GM10847 (cell line): ENCODE results near the gene LSR.

Experiments used
- POLR2A ChIP-seq: IDR thresholded peaks from 2 replicates; pipeline ENCODE4 v1.6.1; 2011; ENCODE audit not compliant: insufficient read length; ENCODE audit errors: extremely low read depth

Gene LSR

DNA sequence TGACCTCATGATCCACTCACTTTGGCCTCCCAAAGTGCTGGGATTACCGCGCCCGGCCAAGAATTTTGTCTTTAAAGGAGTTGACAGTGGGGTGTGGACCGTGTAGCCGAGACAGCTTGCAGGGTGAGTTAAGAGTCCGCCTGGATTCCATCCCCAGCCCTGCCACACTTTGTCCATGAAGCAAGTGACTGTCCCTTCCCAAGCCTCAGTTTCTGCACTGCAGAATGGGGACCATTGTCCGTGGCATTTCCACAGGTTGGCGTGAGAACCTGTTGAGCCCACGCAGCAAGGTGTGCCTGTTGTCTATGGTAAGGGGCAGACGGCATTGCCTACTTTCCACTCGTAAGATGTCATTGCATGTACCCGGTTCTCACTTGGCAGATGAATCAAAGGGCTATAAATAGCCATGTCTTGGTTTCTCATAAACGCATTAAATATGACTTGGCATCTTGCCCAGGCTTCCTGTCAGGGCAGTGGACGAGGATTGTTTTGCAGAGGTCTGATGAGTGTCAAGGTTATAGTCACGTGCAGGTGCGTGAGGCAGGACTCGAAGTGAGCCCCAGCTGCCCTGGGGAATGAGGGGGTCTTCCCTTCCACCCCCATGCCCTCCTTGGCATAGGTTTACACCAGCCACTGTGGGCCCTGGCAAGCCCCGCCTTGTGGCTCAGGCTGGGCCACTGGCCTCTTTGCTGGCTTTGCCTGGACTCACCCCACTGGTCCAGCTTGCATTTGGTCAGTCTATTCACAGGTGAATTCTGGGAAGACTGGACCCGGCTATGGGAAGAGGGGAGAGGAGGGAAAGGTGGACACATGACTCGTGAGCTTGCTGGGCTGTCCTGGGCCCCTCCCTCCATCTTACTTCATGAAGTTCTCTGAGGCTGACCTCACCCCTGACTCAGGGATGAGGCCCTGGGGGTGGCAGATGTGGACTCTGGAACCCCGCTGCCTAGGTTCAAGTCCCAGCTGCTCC is 34.9 kb upstream of the LSR start:
- no peak for TF ChIP-seq POLR2A

DNA sequence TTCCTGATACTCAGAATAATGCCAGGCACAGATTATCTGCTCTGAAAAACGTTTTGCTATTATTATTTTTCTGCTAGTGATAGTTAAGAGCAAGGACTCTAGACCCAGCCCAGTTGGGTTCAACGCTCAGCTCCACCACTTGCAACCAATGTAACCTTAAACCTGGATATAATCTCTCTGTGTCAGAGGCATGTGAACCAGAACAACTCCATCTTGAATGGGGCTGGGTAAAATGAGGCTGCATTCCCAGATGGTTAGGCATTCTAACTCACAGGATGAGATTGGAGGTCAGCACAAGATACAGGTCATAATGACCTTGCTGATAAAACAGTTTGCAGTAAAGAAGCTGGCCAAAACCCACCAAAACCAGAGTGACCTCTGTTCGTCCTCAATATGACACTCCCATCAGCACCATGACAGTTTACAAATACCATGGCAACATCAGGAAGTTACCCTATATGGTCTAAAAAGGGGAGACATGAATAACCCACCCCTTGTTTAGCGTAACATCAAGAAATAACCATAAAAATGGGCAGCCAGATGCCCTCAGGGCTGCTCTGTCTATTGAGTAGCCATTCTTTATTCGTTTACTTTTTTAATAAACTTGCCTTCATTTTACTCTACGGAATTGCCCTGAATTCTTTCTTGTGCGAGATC is 33.9 kb upstream of the LSR start:
- TF ChIP-seq POLR2A: no peak

DNA sequence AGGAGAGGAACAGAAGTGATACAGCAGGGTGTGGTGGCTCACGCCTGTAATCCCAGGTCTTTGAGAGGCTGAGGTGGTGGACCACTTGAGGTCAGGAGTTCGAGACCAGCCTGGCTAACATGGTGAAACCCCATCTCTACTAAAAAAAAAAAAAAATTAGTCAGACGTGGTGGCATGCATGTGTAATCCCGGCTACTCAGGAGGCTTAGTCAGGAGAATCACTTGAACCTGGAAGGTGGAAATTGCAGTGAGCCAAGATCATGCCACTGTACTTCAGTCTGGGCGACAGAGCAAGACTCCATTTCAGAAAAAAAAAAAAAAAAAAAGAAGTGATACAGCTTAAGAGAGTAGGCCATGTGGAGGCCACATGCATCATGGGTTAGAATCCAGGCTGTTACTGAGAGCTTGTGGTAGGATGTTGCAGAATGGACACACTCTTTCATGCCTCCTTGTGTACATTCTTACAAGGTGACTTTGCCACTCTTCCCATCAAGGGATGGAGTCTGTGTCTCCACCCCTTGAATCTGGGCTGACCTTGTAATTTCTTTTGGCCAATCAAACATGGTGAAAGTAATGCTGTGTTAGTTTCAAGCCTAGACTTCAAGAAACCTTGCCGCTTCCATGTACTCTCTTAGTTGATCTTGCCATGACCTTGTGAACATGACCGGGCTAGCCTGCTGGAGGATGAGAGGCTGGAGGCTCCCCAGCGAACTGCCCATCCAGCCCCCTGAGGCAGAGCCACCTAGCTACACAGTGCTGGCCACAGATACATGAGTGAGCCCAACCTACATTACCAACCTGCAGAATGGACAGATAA is 32.6 kb upstream of the LSR start:
- no peak for TF ChIP-seq POLR2A

DNA sequence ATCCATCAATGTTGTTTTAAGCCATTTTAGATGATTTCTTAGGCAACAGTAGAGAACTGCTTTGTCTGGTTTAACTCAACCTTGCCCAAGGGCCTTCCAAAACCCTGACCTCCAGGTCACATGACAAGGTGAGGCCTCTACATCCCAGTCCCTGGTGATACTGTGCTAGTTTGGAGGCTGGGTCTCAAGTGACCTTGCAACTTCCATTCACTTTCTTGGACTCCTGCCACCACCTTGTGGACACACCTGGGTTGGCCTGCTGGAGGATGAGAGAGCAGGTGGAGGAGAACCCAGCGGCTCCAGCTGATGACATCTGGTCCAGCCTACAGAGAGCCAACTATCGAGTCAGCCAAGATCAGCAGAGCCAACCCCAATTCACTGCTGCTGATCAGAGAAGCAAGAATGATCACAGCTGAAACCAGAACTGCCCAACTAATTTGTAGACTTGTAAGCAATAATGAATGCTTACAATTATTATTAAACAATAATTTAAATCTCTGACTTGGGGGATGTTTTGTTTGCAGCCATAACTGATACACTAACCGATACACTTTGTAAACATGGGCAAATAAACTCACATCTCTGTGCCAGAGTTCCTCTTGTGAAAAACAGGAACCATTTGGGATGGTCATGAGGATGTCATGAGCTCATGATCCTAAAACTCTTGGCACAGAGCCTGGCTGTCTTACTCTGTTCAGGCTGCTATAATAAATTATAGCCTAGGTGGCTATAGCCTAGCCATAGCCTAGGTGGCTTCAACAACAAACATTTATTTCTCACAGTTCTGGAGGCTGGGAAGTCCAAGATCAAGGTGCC is 31.8 kb upstream of the LSR start:
- TF ChIP-seq POLR2A: no peak

DNA sequence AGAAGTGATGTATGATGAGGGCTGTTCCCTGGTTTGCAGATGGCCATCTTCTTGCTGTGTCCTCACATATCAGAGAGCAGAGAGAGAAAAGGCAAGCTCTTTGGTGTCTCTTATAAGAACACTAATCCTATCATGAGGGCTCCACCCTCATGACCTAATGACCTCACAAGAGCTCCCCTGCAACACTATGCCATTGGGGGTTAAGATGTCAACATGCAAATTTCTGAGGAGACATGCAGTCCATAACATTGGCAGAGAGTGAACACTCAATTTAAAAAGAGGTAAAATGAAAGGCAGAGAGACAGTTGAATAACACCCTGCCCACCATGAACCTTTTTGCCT is 31.2 kb upstream of the LSR start:
- no peak for TF ChIP-seq POLR2A

DNA sequence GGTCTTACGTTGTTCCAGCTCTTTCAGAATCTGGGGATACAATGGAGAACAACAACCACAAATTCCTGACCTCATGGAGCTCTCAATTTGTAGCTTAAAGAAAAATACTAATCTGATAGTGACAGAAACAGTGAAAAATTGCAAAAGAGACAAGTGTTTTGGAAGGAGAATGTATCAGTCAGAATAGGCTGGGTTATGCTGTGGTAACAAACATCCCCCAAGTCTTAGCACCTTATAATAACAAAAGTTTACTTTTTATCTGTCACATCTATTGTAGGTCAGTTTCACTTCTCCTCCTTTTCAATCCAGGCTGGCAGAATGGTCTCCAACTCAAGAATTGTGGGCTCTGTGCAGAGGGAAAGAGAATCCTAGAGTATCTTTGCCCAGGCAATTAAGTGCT is 29.8 kb upstream of the LSR start:
- TF ChIP-seq POLR2A: no peak

DNA sequence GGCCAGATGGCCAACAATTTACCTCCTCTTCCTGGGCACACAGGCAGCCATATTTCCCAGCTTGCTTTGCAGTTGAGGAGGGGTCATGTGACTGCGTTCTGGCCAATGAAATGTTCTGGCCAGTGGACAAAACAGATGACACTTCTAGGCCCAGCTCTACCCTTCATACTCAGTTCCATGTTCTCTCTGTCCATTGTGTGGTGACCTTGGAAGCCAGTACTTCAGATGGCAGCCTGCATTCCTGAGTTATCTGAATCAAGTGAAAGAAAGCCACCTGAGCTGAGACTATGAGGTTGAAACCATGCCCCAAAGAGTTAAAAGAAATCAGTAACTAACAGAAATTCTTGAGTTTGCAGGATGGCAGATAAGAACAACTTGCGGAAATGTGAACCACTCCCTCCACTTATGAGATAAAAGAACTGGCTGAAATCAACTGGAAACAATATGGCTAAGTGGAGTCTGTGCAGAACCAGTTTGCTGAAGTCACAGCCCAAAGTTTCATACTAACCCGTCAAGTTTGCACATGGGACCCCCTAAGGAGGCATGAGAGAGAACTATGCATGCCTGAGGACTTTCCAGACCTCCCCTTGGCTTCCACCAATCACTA is 28.4 kb upstream of the LSR start:
- no peak for TF ChIP-seq POLR2A

DNA sequence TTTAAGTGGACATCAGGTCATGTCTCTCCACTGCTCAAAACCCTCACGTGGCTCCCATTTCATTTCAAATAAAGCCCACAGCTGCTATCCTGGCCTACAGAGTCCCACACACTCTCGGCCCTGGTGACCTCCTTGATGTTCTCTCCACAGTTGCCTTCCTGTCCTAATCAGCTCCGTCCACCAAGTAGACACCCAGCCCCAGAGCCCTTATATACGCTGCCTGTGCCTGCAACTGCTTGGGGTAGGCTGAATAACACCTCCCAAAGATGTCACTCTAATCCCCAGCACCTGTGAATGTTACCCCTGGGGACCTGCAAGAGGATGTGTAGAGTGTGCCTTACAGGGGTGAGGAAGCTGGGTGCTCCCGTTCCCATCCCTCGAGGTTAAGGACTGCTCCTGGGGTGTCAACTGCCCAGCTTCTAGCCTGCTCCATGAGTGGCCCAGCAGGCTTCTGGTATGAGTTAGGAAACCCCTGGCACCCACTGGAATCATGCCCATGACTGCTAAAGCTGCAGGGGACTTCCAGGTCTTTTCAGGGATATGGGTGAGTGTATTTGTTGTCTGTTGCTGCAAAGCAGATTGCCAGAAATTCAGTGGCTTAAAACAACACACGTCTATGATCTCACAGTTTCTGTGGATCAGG is 26.3 kb upstream of the LSR start:
- TF ChIP-seq POLR2A: no peak

DNA sequence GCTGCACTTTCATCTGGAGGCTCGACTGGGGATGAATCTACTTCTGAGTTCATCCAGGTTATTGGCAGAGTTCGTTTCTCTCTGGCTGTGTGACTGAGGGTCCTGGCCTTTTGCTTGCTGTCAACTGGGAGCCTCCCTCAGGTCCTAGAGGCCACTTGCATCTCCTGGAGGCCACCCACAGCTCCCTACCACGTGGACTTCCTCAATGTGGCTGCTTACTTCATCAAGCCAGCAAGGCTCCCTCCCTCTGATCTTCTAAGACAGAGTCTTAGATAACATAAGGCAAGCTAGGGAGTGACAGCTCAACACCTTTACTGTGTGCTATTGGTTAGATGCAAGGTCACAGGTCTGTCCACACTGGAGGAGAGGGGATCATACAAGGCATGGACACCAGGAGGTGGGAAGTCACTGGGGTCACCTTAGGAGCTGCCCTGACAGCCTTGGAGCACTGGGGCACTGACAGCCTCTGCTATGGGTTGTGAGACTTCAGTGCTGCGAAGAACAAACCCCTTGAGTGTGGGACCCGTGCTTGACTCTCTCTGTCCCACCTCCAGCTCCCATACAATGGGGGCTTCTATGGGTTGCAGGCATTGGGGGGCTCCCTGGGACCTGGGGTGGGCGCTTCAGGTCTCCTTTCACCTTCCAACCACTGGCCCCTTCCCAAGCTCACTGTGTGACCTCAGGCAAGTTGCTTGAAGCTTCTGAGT is 25.6 kb upstream of the LSR start:
- TF ChIP-seq POLR2A: no peak

DNA sequence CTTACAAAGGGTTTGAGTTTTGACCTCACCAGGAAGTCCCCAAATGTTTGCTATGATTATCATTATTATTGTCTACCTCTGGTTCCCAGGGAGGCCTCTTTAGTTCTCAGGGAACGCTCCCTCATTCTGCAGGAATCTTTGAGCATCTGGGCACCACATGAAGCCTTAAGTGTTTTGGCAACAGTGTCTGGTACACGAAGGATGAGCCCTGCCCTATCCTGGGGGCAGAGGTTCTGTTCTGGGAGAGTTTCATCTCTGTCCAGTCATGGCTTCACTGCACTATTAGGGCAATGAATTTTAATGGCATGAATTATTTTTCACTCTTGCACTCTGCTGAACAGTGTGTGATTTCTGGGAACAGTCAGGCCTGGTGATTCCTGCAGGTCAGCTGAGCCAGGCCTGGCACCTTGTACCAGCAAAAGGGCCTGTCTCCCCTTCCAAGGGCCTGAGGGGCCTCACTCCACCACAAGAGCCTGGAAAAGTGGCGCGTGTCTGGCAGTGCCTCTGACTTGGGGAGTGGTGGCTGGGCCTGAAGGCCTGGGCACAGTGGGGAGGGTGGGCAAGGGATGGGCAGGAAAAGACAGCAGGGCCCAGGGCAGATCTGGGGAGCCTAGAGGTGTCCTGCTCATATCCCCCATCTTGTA is 24.8 kb upstream of the LSR start:
- no peak for TF ChIP-seq POLR2A

DNA sequence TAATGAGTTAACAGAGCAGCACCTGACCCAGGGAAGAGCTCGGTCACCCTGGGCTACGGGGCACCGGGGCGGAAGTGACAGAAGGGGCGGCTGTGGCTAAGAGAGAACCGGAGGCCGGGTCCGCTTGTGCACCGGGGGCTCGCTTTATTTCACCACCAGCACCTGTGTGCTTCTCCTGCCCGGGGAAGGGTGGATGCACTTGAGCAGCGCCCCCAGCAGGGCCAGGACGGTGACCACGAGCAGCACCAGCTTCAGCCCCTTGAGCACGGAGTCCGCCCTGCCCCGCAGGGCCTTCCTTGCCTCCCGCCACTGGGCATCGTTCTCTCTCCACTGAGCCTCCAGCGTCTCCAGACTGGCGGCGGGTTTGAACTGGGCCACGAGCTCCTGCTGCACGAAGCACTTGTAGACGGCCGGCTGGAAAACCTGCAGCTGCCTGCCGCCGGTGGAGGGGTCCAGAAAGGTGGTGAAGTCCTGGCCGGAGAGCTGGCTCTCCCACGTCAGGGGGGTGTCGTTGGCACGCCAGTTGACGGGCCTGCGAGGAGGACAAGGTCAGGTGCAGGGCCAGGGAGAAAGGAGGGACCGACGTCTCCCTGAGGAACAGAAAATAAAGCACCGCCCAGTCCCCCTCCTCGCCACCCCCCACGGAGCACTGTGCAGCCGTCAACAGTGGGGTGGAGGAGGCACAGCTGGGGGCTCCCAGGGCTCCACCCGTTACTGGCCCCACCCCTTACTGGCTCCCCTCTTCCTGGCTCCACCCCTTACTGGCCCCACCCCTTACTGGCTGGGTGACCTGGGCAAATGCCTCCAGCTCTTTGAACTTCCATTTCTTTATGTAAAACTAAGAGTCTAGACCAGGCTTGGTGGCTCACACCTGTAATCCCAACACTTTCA is 23.9 kb upstream of the LSR start:
- no peak for TF ChIP-seq POLR2A

DNA sequence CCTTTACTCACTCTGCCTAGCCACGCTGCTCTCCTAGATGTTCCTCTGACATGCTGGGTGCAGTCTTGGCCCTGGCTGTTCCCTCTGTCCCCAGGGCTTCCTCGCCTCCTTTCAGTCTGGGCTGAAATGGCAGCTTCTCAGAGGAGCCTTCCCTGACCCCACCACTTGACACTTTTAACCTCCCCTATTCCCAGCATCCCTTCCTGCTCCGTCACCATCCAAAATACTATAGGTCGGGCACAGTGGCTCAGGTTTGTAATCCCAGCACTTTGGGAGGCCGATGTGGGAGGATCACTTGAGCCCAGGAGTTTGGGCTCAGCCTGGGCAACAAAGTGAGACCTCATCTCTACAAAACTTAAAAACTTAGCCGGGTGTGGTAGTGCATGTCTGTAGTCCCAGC is 22.9 kb upstream of the LSR start:
- no peak for TF ChIP-seq POLR2A
